ENCODE results near the gene CORIN. TPM values are rescaled to one million over a fixed set of nuclear protein-coding genes. Genes with fewer than 3 reads are reported as not detected.
"Not testable (repeated sequence)": the region's sequence is repeated elsewhere in the genome, so short reads cannot be mapped to it uniquely, and the experiment has no call there.

Gene CORIN
- polyA plus RNA-seq, 4 donors: 4.1 to 5.4 (median 4.9) TPM

- no peak for DNase-seq (ENCODE audit: low read depth in 4 of 4, low spot score in 2 of 4)
Measured at GRCh38 chr4:47786958-47787370, 50.9 kb downstream of the CORIN start.

- DNase-seq (ENCODE audit: low read depth in 4 of 4, low spot score in 2 of 4): no peak
Measured at GRCh38 chr4:47785153-47785552, 52.7 kb downstream of the CORIN start.

GRCh38 chr4:47784222-47784621 is 53.6 kb downstream of the CORIN start:
- DNase-seq (ENCODE audit: low read depth in 4 of 4, low spot score in 2 of 4): no peak

- DNase-seq (ENCODE audit: low read depth in 4 of 4, low spot score in 2 of 4): no peak
Measured at GRCh38 chr4:47776353-47776752, 61.5 kb downstream of the CORIN start.

GRCh38 chr4:47774079-47774478 is 63.8 kb downstream of the CORIN start:
- no peak for DNase-seq (ENCODE audit: low read depth in 4 of 4, low spot score in 2 of 4)

- no peak for DNase-seq (ENCODE audit: low read depth in 4 of 4, low spot score in 2 of 4)
Measured at GRCh38 chr4:47771020-47771419, 66.8 kb downstream of the CORIN start.

- not testable (repeated sequence) for DNase-seq (ENCODE audit: low read depth in 4 of 4, low spot score in 2 of 4)
Measured at GRCh38 chr4:47767956-47768355, 69.9 kb downstream of the CORIN start.

- no peak for DNase-seq (ENCODE audit: low read depth in 4 of 4, low spot score in 2 of 4)
Measured at GRCh38 chr4:47763279-47763678, 74.6 kb downstream of the CORIN start.

GRCh38 chr4:47762376-47763266 is 75.2 kb downstream of the CORIN start:
- no peak for DNase-seq (ENCODE audit: low read depth in 4 of 4, low spot score in 2 of 4)

- not testable (repeated sequence) for DNase-seq (ENCODE audit: low read depth in 4 of 4, low spot score in 2 of 4)
Measured at GRCh38 chr4:47753316-47753715, 84.6 kb downstream of the CORIN start.

GRCh38 chr4:47752214-47752613 is 85.7 kb downstream of the CORIN start:
- DNase-seq (ENCODE audit: low read depth in 4 of 4, low spot score in 2 of 4): no peak

- no peak for DNase-seq (ENCODE audit: low read depth in 4 of 4, low spot score in 2 of 4)
Measured at GRCh38 chr4:47750788-47751187, 87.1 kb downstream of the CORIN start.

GRCh38 chr4:47749858-47750257 is 88.0 kb downstream of the CORIN start:
- DNase-seq (ENCODE audit: low read depth in 4 of 4, low spot score in 2 of 4): no peak

- DNase-seq (ENCODE audit: low read depth in 4 of 4, low spot score in 2 of 4): no peak
Measured at GRCh38 chr4:47749060-47749459, 88.8 kb downstream of the CORIN start.

GRCh38 chr4:47747846-47748494 is 89.9 kb downstream of the CORIN start:
- no peak for DNase-seq (ENCODE audit: low read depth in 4 of 4, low spot score in 2 of 4)

- no peak for DNase-seq (ENCODE audit: low read depth in 4 of 4, low spot score in 2 of 4)
Measured at GRCh38 chr4:47747211-47747610, 90.7 kb downstream of the CORIN start.

GRCh38 chr4:47746122-47746521 is 91.7 kb downstream of the CORIN start:
- no peak for DNase-seq (ENCODE audit: low read depth in 4 of 4, low spot score in 2 of 4)

- no peak for DNase-seq (ENCODE audit: low read depth in 4 of 4, low spot score in 2 of 4)
Measured at GRCh38 chr4:47744843-47745382, 93.0 kb downstream of the CORIN start.

GRCh38 chr4:47744253-47744652 is 93.6 kb downstream of the CORIN start:
- no peak for DNase-seq (ENCODE audit: low read depth in 4 of 4, low spot score in 2 of 4)

- no peak for DNase-seq (ENCODE audit: low read depth in 4 of 4, low spot score in 2 of 4)
Measured at GRCh38 chr4:47741200-47741599, 96.7 kb downstream of the CORIN start.

- DNase-seq (ENCODE audit: low read depth in 4 of 4, low spot score in 2 of 4): no peak
Measured at GRCh38 chr4:47737326-47737725, 100.5 kb downstream of the CORIN start.

- no peak for DNase-seq (ENCODE audit: low read depth in 4 of 4, low spot score in 2 of 4)
Measured at GRCh38 chr4:47736555-47736954, 101.3 kb downstream of the CORIN start.
